Calu3 (cell line): ENCODE data around the gene KIDINS220. TPM values are rescaled to one million over a fixed set of nuclear protein-coding genes. Genes with fewer than 3 reads are reported as not detected.

Experiments used
- BruUV-seq: library from RNA; stranded (reverse); fragments of 400-500 nt; replicated peaks from 2 replicates; lab custom pipeline; 2021; lab: Mats Ljungman, UMichigan
- CTCF ChIA-PET: fragments of 300-600 bp; sonication (Branson Sonifier 250); formaldehyde crosslinking; loops from one replicate; lab custom pipeline; 2022; ENCODE audit warnings: antibody characterized with exemption; lab: Charles Lee
- DNase-seq: peaks from one replicate; pipeline ENCODE4 v3.0.0; 2022
- H3K27ac Mint-ChIP-seq: one replicate; pipeline ENCODE4 v1.8.0; 2022; ENCODE audit warnings: mixed read lengths; ENCODE audit not compliant: unreplicated experiment
- H3K27me3 Mint-ChIP-seq: one replicate; pipeline ENCODE4 v1.8.0; 2022; ENCODE audit warnings: mixed read lengths; ENCODE audit not compliant: unreplicated experiment
- H3K36me3 Mint-ChIP-seq: one replicate; pipeline ENCODE4 v1.8.0; 2022; ENCODE audit warnings: mild to moderate bottlenecking, moderate library complexity, mixed read lengths; ENCODE audit not compliant: insufficient read depth, unreplicated experiment
- H3K4me1 Mint-ChIP-seq: one replicate; pipeline ENCODE4 v1.8.0; 2022; ENCODE audit warnings: mild to moderate bottlenecking, low read depth, mixed read lengths; ENCODE audit not compliant: unreplicated experiment
- H3K4me3 Mint-ChIP-seq: one replicate; pipeline ENCODE4 v1.8.0; 2022; ENCODE audit warnings: mild to moderate bottlenecking, low read depth, moderate library complexity, mixed read lengths; ENCODE audit not compliant: unreplicated experiment
- H3K9me3 Mint-ChIP-seq: one replicate; pipeline ENCODE4 v1.8.0; 2022; ENCODE audit warnings: low read depth, mixed read lengths; ENCODE audit not compliant: unreplicated experiment
- intact Hi-C: fragments of 100-400 bp; cut with micrococcal nuclease; formaldehyde crosslinking; loops from one replicate; pipeline ENCODE4 v1.10.0; 2022; ENCODE audit not compliant: unreplicated experiment
- total RNA-seq: library from RNA; stranded (reverse); gene quantifications from 2 replicates; pipeline ENCODE4 v1.2.3, GENCODE V29; 2022
- TF ChIP-seq, protein P1 (sequence below): fragments of 200-600 bp; IDR thresholded peaks from one replicate; pipeline ENCODE4 v1.8.0; 2022; ENCODE audit warnings: antibody characterized with exemption; ENCODE audit not compliant: unreplicated experiment

KIDINS220 gene
- total RNA-seq, 1 experiment from 2014 or later = 33.6 TPM

DNA sequence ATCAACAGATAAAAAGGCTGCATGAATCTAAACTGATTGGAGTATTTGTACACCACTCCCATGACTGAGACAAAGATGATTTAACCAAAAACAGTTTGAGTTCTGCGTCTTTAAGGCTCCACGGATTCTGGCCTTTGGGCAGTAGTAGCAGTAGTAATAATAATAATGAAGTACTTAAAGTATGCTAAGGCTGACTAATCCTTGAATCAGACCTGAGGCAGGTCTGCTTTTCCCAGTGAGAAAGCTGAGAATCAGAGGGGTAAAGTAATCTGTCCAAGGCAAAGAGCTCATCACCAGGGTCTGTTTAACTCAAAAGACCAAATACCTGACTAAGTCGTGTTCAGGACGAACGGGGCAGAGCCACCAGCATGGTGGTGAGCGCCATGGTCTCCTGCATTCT lies 94.2 kb downstream of the KIDINS220 start:
- no peak overlapping the region for H3K27ac Mint-ChIP-seq
- CTCF ChIA-PET = no interaction called here
- no peak for DNase-seq
- no TSS peak for BruUV-seq
- no peak overlapping the region for H3K4me3 Mint-ChIP-seq
- H3K9me3 Mint-ChIP-seq = no peaks in the 10 kb centered on the region
- TF ChIP-seq, protein P1, sequence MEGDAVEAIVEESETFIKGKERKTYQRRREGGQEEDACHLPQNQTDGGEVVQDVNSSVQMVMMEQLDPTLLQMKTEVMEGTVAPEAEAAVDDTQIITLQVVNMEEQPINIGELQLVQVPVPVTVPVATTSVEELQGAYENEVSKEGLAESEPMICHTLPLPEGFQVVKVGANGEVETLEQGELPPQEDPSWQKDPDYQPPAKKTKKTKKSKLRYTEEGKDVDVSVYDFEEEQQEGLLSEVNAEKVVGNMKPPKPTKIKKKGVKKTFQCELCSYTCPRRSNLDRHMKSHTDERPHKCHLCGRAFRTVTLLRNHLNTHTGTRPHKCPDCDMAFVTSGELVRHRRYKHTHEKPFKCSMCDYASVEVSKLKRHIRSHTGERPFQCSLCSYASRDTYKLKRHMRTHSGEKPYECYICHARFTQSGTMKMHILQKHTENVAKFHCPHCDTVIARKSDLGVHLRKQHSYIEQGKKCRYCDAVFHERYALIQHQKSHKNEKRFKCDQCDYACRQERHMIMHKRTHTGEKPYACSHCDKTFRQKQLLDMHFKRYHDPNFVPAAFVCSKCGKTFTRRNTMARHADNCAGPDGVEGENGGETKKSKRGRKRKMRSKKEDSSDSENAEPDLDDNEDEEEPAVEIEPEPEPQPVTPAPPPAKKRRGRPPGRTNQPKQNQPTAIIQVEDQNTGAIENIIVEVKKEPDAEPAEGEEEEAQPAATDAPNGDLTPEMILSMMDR = no peak
- no peaks in the 10 kb centered on the region for H3K36me3 Mint-ChIP-seq
- H3K4me1 Mint-ChIP-seq = no peaks in the 10 kb centered on the region
- intact Hi-C loops = no loop called here
- H3K27me3 Mint-ChIP-seq = no peaks in the 10 kb centered on the region

DNA sequence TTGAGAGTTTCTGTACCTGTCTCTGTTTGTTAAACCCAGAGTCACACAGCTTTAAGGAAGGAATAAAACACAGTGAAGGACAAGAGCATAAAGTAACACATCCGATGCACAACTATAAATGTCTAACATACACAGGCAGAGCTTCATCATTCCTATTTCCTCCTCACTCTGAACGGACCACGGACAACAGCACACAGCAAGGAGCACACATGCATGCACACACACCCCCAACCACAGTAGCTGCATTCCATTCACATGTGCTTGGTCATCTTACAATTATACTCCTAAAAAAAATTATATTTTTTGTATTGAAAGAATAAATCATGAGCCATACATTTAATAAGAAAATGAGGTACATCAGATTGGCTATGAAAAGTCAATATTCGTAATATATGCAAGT lies 97.3 kb downstream of the KIDINS220 start:
- Mint-ChIP-seq H3K36me3 (no peaks in the 10 kb centered on the region), H3K4me1 (no peaks in the 10 kb centered on the region), H3K9me3 (no peaks in the 10 kb centered on the region), H3K27ac (no peak overlapping the region), H3K4me3 (no peak overlapping the region), H3K27me3 (no peaks in the 10 kb centered on the region)
- DNase-seq = no peak
- intact Hi-C loops = no loop called here
- CTCF ChIA-PET = no interaction called here
- TF ChIP-seq, protein P1 = no peak
- BruUV-seq = no TSS peak

- no peak overlapping the region for H3K4me3 Mint-ChIP-seq
- H3K9me3 Mint-ChIP-seq = no peaks in the 10 kb centered on the region
- H3K27ac Mint-ChIP-seq = no peak overlapping the region
- BruUV-seq = no TSS peak
- no peaks in the 10 kb centered on the region for H3K4me1 Mint-ChIP-seq
- TF ChIP-seq, protein P1 = no peak
- H3K27me3 Mint-ChIP-seq = no peaks in the 10 kb centered on the region
- intact Hi-C loops = no loop called here
- CTCF ChIA-PET = no interaction called here
- H3K36me3 Mint-ChIP-seq = no peaks in the 10 kb centered on the region
- no peak for DNase-seq
Measured at GRCh38 chr2:8737571-8738175, 99.7 kb downstream of the KIDINS220 start.

DNA sequence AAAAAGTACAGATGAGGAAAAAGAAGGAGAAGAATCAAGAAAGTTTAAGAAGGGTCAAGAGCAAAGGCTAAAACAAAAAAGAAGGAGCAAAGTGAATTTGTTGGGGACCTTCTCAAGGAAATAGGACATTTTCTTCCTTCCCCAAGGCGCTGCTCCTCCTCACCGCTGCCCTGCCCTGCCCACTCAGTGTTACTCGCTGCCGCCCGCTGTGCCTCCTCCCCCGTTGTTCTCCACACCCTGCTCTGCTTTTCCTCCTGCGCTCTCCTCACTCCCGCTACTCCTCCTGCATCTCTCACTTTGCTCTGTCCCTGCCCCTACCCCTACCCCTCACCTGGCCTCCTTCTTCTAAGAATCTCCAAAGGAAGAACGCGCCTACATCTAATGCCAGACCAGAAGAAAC lies 104.8 kb downstream of the KIDINS220 start:
- CTCF ChIA-PET = no interaction called here
- DNase-seq = no peak
- H3K27ac Mint-ChIP-seq = no peak overlapping the region
- TF ChIP-seq, protein P1 = no peak
- H3K4me3 Mint-ChIP-seq = no peak overlapping the region
- no peaks in the 10 kb centered on the region for H3K9me3 Mint-ChIP-seq
- BruUV-seq = no TSS peak
- H3K36me3 Mint-ChIP-seq = peaks cover 8% of the 10 kb centered on the region
- H3K27me3 Mint-ChIP-seq = no peaks in the 10 kb centered on the region
- peaks cover 15% of the 10 kb centered on the region for H3K4me1 Mint-ChIP-seq
- intact Hi-C loops = no loop called here
